ENCODE data around the gene TNPO2. TPM values are rescaled to one million over a fixed set of nuclear protein-coding genes. Genes with fewer than 3 reads are reported as not detected.

Gene TNPO2
- total RNA-seq, 1 experiment from 2014 or later = 105 TPM

DNA sequence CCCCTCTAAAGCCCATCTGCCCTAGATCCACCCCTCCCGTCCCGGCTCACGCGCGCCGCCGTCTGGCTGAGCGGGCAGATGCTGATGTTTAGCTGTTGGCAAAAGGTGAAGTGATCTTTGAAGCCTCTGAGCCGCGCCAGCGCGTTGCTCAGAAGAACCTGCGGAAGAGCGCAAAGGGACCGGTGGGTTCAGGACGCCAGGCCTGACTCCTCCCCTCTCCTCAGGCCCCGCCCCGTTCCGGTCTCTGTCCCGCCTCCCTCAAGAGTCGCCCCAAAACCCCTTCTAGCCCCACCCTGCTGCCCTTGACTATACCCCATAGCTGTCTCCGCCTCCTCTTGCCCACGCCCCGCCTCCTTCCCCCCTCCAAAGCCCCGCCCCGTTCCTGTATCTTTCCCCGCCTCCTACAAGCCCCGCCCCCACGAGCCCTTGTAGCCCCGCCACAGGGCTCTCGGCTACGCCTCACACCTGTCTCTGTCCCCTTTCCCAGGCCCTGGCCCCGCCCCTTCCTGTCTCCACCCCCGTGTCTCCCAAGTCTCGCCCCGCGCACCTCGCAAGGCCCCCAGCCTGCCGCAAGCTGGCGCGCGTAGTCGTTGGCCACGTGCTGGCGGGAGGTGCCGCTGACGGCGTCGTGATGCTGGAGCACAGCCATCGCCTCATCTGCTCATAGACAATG, 66.7 kb downstream of the TNPO2 start (continued):
- TF ChIP-seq FOXP1 (CRISPR knock-in tag; IDR thresholded peaks at IDR 0.05; ENCODE audit: borderline replicate concordance) (0 out of 2 replicates have a peak, but pooled peaks have one; percentile 43), CTCF (IDR thresholded peaks at IDR 0.05) (peak; percentile 18; the same call in 1 of the 2 replicates), JAZF1 (CRISPR knock-in tag; IDR thresholded peaks at IDR 0.05) (no peak), ATF6 (CRISPR knock-in tag; IDR thresholded peaks at IDR 0.05) (no peak), ARID4B (CRISPR knock-in tag; IDR thresholded peaks at IDR 0.05; ENCODE audit: borderline replicate concordance) (no peak), JUN (CRISPR knock-in tag; IDR thresholded peaks at IDR 0.05) (no peak), ZNF121 (CRISPR knock-in tag; IDR thresholded peaks at IDR 0.05) (peak; percentile 51; the same call in 1 of the 2 replicates), PRDM15 (CRISPR knock-in tag; IDR thresholded peaks at IDR 0.05) (0 out of 2 replicates have a peak, but pooled peaks have one; percentile 32), CREM (CRISPR knock-in tag; IDR thresholded peaks at IDR 0.05) (no peak), FOXK1 (CRISPR knock-in tag; IDR thresholded peaks at IDR 0.05) (no peak), ETV6 (CRISPR knock-in tag; IDR thresholded peaks at IDR 0.05) (no peak), NR2C2 (CRISPR knock-in tag; IDR thresholded peaks at IDR 0.05) (no peak)
- TF ChIP-seq, protein P1, sequence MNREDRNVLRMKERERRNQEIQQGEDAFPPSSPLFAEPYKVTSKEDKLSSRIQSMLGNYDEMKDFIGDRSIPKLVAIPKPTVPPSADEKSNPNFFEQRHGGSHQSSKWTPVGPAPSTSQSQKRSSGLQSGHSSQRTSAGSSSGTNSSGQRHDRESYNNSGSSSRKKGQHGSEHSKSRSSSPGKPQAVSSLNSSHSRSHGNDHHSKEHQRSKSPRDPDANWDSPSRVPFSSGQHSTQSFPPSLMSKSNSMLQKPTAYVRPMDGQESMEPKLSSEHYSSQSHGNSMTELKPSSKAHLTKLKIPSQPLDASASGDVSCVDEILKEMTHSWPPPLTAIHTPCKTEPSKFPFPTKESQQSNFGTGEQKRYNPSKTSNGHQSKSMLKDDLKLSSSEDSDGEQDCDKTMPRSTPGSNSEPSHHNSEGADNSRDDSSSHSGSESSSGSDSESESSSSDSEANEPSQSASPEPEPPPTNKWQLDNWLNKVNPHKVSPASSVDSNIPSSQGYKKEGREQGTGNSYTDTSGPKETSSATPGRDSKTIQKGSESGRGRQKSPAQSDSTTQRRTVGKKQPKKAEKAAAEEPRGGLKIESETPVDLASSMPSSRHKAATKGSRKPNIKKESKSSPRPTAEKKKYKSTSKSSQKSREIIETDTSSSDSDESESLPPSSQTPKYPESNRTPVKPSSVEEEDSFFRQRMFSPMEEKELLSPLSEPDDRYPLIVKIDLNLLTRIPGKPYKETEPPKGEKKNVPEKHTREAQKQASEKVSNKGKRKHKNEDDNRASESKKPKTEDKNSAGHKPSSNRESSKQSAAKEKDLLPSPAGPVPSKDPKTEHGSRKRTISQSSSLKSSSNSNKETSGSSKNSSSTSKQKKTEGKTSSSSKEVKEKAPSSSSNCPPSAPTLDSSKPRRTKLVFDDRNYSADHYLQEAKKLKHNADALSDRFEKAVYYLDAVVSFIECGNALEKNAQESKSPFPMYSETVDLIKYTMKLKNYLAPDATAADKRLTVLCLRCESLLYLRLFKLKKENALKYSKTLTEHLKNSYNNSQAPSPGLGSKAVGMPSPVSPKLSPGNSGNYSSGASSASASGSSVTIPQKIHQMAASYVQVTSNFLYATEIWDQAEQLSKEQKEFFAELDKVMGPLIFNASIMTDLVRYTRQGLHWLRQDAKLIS (CRISPR knock-in tag; IDR thresholded peaks at IDR 0.05; ENCODE audit: borderline replicate concordance) = no peak
- TF ChIP-seq, protein P2, sequence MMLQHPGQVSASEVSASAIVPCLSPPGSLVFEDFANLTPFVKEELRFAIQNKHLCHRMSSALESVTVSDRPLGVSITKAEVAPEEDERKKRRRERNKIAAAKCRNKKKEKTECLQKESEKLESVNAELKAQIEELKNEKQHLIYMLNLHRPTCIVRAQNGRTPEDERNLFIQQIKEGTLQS (CRISPR knock-in tag; conservative IDR thresholded peaks at IDR 0.05) = no peak
- TF ChIP-seq, protein P3, sequence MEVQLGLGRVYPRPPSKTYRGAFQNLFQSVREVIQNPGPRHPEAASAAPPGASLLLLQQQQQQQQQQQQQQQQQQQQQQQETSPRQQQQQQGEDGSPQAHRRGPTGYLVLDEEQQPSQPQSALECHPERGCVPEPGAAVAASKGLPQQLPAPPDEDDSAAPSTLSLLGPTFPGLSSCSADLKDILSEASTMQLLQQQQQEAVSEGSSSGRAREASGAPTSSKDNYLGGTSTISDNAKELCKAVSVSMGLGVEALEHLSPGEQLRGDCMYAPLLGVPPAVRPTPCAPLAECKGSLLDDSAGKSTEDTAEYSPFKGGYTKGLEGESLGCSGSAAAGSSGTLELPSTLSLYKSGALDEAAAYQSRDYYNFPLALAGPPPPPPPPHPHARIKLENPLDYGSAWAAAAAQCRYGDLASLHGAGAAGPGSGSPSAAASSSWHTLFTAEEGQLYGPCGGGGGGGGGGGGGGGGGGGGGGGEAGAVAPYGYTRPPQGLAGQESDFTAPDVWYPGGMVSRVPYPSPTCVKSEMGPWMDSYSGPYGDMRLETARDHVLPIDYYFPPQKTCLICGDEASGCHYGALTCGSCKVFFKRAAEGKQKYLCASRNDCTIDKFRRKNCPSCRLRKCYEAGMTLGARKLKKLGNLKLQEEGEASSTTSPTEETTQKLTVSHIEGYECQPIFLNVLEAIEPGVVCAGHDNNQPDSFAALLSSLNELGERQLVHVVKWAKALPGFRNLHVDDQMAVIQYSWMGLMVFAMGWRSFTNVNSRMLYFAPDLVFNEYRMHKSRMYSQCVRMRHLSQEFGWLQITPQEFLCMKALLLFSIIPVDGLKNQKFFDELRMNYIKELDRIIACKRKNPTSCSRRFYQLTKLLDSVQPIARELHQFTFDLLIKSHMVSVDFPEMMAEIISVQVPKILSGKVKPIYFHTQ (CRISPR knock-in tag; IDR thresholded peaks at IDR 0.05) = no peak
- TF ChIP-seq, protein P4, sequence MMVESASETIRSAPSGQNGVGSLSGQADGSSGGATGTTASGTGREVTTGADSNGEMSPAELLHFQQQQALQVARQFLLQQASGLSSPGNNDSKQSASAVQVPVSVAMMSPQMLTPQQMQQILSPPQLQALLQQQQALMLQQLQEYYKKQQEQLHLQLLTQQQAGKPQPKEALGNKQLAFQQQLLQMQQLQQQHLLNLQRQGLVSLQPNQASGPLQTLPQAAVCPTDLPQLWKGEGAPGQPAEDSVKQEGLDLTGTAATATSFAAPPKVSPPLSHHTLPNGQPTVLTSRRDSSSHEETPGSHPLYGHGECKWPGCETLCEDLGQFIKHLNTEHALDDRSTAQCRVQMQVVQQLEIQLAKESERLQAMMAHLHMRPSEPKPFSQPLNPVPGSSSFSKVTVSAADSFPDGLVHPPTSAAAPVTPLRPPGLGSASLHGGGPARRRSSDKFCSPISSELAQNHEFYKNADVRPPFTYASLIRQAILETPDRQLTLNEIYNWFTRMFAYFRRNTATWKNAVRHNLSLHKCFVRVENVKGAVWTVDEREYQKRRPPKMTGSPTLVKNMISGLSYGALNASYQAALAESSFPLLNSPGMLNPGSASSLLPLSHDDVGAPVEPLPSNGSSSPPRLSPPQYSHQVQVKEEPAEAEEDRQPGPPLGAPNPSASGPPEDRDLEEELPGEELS (CRISPR knock-in tag; IDR thresholded peaks at IDR 0.05) = peak; percentile 81; the same call in 1 of the 2 replicates

Data from WTC11 (cell line).